Measurements from ENCODE around the gene FOXC2. TPM values are rescaled to one million over a fixed set of nuclear protein-coding genes. Genes with fewer than 3 reads are reported as not detected.

The FOXC2 gene
- total and polyA plus RNA-seq, 10 of the 15 experiments (the other 5 are each of a cell fraction or from before 2014, with no cell fraction given) = not detected

DNA sequence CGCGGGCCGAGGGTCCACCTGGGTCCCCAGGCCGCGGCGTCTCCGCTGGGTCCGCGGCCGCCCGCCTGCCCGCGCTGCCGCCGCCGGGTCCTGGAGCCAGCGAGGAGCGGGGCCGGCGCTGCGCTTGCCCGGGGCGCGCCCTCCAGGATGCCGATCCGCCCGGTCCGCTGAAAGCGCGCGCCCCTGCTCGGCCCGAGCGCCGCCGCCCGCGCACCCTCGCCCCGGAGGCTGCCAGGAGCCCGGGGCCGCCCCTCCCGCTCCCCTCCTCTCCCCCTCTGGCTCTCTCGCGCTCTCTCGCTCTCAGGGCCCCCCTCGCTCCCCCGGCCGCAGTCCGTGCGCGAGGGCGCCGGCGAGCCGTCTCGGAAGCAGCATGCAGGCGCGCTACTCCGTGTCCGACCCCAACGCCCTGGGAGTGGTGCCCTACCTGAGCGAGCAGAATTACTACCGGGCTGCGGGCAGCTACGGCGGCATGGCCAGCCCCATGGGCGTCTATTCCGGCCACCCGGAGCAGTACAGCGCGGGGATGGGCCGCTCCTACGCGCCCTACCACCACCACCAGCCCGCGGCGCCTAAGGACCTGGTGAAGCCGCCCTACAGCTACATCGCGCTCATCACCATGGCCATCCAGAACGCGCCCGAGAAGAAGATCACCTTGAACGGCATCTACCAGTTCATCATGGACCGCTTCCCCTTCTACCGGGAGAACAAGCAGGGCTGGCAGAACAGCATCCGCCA is 504 bp downstream of the FOXC2 start:
- Histone ChIP-seq H3K9ac (ENCODE audit: control insufficient read depth, insufficient read depth, low read length) (no peak overlapping the region), H2AFZ (ENCODE audit: control insufficient read depth, low read depth, low read length) (no peak overlapping the region), H3K9me3 (replicated peaks; ENCODE audit: control insufficient read depth, insufficient read depth, low read length) (no peaks in the 10 kb centered on the region), H3K36me3 (ENCODE audit: control insufficient read depth in 2 of 2, insufficient read depth in 2 of 2, low read length in 1 of 2) (no peaks in the 10 kb centered on the region), H3K27ac (ENCODE audit: control insufficient read depth, insufficient read depth) (no peak overlapping the region), H4K20me1 (ENCODE audit: control insufficient read depth, insufficient read depth) (no peaks in the 10 kb centered on the region), H3K4me2 (ENCODE audit: control insufficient read depth, insufficient read depth) (no peak overlapping the region), H3K79me2 (ENCODE audit: control insufficient read depth, insufficient read depth, low read length) (no peaks in the 10 kb centered on the region), H3K4me1 (ENCODE audit: control insufficient read depth, insufficient read depth, low read length) (no peaks in the 10 kb centered on the region), H3K4me3 (no peak overlapping the region), H3K27me3 (replicated peaks in 1 of 2; ENCODE audit: control insufficient read depth in 2 of 2, insufficient read depth in 2 of 2, low read length in 1 of 2) (peaks cover 5 to 15% of the 10 kb centered on the region in 2 experiments)
- no TSS peak for BruUV-seq (replicated peaks)
- intact Hi-C loops (cut with micrococcal nuclease; ENCODE audit: unreplicated experiment) = loop anchor here (10.0 kb wide), 1 partner anchor 198 kb away; no protein-coding TSS in a partner anchor
- POLR2A ChIA-PET = no interaction called here
- CTCF ChIA-PET = no interaction called here
- in situ Hi-C loops (cut with MboI) = loop anchor here (10.0 kb wide), 1 partner anchor 308 kb away; no protein-coding TSS in a partner anchor
- SMC1A ChIA-PET (ENCODE audit: uncharacterized antibody, unreplicated experiment) = no interaction called here
- no peak for DNase-seq (ENCODE audit: low read depth, low spot score)
- FAIRE-seq = no peak
- 53% methylated on average over 58 of the region's 88 CpGs for WGBS (ENCODE audit: insufficient coverage, insufficient replicate concordance, low lambda C conversion rate, missing lambda C conversion rate)
- RAD21 ChIA-PET (ENCODE audit: unreplicated experiment) = no interaction called here
- no peak for ATAC-seq
- TF ChIP-seq TARDBP (IDR thresholded peaks at IDR 0.05; ENCODE audit: borderline replicate concordance) = no peak
- peak; percentile 87 for TF ChIP-seq HDAC6 (IDR thresholded peaks at IDR 0.05; ENCODE audit: unreplicated experiment)
- no peak for TF ChIP-seq DPF2 (IDR thresholded peaks at IDR 0.05)
- TF ChIP-seq, protein P1, sequence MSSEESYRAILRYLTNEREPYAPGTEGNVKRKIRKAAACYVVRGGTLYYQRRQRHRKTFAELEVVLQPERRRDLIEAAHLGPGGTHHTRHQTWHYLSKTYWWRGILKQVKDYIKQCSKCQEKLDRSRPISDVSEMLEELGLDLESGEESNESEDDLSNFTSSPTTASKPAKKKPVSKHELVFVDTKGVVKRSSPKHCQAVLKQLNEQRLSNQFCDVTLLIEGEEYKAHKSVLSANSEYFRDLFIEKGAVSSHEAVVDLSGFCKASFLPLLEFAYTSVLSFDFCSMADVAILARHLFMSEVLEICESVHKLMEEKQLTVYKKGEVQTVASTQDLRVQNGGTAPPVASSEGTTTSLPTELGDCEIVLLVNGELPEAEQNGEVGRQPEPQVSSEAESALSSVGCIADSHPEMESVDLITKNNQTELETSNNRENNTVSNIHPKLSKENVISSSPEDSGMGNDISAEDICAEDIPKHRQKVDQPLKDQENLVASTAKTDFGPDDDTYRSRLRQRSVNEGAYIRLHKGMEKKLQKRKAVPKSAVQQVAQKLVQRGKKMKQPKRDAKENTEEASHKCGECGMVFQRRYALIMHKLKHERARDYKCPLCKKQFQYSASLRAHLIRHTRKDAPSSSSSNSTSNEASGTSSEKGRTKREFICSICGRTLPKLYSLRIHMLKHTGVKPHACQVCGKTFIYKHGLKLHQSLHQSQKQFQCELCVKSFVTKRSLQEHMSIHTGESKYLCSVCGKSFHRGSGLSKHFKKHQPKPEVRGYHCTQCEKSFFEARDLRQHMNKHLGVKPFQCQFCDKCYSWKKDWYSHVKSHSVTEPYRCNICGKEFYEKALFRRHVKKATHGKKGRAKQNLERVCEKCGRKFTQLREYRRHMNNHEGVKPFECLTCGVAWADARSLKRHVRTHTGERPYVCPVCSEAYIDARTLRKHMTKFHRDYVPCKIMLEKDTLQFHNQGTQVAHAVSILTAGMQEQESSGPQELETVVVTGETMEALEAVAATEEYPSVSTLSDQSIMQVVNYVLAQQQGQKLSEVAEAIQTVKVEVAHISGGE (CRISPR knock-in tag; IDR thresholded peaks at IDR 0.05) = no peak
- peak; percentile 63 for TF ChIP-seq SUZ12 (IDR thresholded peaks at IDR 0.05; ENCODE audit: unreplicated experiment)
